HG03066 (cell line): Measurements from ENCODE around the gene IFNL3.
"Not testable (repeated sequence)": the region's sequence is repeated elsewhere in the genome, so short reads cannot be mapped to it uniquely, and the experiment has no call there.

Experiments
- ATAC-seq: cut with Tn5 transposase; IDR thresholded peaks from one replicate; pipeline ENCODE4 v1.9.1; 2021; ENCODE audit warnings: low read depth; ENCODE audit not compliant: unreplicated experiment

The IFNL3 gene

DNA sequence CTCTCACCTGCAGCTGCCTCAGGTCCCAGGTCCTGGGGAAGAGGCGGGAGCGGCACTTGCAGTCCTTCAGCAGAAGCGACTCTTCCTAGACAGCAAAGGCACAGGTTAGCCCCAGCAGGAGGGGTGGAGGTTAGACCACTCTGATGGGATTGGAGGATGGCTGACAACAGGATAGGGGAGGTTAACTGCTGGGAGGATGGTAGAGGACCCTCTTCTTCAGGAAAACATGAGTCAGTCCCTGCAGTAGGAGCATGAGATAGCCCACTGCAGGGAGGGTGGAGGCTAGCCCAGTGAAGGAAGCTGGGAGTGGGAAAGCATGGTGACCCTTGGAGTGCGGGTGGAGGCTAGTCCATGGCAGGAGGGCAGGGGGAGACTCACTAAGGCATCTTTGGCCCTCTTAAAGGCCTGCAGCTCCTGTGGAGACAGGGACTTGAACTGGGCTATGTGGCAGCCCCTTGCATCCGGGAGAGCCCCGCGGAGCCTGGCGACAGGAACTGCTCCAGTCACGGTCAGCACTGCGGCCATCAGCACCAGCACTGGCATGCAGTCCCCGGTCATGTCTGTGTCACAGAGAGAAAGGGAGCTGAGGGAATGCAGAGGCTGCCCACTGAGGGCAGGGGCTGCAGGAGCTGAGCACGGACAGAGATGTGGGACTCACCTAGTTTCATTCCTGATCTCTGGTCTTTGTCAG, at the start of gene IFNL3:
IFNL3 (minus strand) TSS at position 597 of the 691 bp plus-strand sequence; CDS start at position 558, 39 bp downstream.
- ATAC-seq: not testable (repeated sequence)

DNA sequence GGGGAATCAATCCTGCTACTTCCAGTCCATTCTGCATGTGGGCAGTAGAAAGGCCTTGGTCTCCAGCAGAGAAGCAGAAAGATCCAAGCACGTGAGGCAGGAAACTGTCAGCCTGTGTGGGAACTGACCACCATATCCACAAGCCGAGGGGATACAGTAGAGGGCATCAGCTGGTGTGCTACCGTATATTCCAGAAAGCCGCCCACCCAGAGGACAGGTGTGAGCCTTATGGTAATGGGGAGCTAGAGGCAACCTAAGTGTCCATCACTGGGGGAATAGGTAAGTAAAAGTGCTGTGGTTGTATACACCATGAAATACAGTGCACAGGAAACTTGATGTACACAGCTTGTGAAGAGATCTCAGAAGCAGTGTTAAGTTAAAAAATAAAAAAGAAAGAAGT, 48.6 kb upstream of the IFNL3 start:
- ATAC-seq: no peak

DNA sequence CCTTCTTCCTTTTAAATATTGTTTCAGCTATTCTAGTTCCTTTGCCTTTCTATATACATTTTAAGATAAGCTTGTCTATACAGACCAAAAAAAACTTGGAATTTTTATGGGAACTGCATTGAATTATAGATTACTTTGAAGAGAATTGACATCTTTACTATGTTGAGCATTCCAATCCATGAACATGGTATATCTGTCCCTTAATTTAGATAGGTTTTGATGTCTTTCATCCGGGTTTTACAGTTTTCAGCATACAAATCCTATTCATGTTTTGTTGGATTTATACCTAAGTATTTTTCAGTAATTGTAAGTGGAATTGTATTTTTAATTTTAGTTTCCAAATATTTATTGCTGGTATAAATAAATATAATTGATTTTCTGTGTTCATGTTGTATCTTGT, 39.2 kb upstream of the IFNL3 start:
- no peak for ATAC-seq

DNA sequence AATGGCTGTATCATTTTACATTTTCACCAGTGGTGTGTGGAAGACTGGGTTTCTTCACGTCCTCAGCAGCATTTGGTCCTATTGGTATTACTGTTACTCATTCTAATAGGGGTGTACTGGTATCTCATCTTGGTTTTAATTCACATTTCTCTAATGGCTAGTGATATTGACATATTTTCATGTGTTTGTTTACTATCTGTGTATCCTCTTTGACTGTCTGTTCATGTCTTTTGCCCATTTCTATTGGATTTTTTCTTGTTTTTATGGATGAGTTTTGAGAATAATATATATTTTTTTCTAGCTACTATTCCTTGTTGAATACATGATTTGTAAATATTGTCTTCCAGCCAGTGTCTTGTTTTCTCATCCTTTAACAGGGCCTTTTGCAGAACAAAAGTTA, 37.2 kb upstream of the IFNL3 start:
- no peak for ATAC-seq

DNA sequence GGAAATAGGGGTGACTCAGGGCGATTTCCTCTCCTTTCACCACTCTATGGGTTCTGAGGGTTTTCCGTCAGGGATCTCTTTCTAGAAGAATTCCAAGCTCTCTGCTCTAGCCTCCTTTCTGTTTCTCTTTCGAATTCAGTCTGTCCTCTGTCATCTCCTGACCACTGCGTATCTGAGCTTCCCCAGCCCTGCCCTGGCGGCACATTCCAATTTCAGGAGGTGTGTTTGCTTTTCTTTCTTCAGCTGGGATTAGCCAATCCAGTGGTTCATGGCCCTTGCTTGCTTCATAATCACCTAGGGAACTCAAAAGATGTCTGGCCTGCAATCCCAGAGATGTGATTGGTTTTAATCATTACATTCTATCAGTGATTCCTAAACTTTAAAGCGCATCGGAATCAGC, 32.8 kb upstream of the IFNL3 start:
- ATAC-seq: no peak

DNA sequence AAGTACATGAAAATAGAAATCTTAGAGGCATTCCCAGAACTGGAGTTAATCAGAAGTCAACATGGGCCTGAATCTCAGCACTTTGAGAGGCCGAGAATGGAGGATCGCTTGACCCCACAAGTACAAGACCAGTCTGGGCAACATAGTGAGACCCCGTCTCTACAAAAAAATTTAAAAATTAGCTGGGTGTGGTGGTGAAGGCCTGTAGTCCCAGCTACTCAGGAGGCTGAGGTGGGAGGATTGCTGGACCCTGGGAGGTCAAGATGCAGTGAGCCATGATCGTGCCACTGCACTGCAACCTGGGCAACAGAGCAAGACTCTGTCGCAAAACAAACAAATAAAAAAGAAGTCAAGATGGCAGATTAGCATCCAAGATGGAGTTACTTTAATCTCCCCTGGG, 31.9 kb upstream of the IFNL3 start:
- no peak for ATAC-seq

DNA sequence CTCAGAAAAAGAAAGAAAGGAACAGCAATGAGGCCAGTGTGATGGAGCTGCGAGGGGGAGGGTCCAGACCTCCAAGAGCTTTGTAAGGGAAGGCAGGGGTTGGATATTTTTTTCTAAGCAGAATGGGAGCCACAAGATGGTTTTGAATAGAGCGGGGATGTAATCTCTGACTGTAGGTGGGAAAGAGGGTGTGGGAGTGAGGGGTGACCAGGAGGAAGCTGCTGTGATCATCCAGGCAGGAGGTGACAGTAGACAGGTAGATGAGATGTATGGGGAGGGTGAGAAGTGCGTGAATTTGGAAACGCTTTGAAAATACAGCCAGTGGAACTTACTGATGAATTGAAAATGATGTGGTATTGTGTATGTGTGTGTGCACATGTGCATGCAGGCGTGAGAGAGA, 30.8 kb upstream of the IFNL3 start:
- ATAC-seq: no peak

DNA sequence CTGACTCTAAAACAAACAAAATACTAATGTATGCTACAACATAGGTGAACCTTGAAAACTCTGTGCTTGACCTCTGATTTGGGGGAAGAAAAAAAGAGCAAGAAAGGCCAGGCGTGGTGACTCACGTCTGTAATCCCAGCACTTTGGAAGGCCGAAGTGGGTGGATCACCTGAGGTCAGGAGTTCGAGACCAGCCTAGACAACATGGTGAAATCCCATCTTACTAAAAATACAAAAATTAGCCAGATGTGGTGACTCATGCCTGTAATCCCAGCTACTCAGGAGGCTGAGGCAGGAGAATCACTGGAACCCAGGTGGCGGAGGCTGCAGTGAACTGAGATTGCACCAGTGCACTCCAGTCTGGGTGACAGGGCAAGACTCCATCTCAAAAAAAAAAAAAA, 29.1 kb upstream of the IFNL3 start:
- ATAC-seq: not testable (repeated sequence)

DNA sequence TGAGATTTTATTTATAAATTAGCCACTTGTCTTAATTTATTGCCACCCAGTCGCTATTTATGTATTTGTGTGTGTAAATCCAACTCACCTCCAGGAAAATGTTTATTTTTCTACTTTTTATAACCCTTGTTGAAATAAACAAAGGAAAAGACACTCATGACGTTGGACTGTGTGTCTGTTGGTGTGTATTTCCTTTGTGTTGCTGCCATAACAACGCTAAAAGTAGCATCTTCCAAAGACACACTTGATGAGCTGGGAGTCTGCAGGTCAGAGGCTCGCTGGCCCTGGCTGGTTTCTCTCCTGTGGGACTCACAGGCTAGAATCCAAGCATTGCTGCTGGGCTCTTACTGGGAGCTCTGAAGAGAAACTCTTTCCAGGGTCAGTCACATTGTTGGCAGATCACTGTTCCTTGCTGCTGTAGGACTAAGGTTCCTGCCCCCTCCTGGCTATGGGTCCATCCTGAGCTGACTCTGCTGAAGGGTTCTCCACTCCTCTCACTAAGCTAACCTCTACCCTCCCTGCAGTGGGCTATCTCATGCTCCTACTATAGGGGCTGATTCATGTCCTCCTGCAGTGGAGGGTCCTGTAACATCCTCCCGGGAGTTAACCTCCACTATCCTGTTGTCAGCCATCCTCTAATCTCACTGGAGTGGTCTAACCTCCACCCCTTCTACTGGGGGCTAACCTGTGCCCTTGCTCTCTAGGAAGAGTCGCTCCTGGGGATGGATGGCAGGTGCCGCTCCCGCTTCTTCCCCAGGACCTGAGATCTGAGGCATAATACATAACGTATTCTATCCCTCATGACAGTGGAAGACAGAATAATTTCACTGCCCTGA, 25.4 kb upstream of the IFNL3 start:
- no peak for ATAC-seq

DNA sequence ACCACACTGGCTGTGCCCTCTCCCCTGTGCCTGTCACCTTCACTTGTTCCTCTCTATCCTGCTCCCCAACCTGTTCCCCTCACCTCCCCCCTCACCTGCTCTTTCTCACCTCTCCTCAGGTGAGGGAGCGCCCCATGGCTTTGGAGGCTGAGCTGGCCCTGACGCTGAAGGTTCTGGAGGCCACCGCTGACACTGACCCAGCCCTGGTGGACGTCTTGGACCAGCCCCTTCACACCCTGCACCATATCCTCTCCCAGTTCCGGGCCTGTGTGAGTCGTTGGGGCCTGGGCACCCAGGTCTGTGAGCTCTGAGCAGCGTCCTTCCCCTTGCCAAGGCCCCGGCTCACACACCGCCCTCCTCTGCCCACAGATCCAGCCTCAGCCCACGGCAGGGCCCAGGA, 24.6 kb upstream of the IFNL3 start:
- ATAC-seq: not testable (repeated sequence)

DNA sequence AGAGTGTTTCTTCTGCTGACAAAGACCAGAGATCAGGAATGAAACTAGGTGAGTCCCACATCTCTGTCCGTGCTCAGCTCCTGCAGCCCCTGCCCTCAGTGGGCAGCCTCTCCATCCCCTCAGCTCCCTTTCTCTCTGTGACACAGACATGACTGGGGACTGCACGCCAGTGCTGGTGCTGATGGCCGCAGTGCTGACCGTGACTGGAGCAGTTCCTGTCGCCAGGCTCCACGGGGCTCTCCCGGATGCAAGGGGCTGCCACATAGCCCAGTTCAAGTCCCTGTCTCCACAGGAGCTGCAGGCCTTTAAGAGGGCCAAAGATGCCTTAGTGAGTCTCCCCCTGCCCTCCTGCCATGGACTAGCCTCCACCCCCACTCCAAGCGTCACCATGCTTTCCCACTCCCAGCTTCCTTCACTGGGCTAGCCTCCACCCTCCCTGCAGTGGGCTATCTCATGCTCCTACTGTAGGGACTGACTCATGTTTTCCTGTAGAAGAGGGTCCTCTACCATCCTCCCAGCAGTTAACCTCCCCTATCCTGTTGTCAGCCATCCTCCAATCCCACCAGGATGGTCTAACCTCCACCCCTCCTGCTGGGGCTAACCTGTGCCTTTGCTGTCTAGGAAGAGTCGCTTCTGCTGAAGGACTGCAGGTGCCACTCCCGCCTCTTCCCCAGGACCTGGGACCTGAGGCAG, 23.9 kb upstream of the IFNL3 start:
- ATAC-seq: not testable (repeated sequence)

DNA sequence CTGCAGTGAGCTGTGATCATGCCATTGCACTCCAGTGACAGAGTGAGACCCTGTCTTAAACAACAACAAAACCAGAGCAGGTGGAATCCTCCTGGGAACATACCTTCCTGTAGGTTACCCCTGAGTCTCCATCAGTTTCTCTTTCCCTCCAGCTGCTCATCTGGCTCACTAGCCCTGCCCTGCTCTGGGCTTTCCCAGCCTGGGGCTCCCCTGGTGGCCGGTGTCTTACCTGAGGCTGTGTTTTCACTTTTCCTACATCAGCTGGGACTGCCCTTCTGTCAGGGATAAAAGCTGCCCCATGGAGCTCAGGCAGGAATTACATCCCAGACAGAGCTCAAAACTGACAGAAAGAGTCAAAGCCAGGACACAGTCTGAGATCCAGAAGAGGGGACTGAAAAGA, 23.3 kb upstream of the IFNL3 start, which contains the start of gene IFNL2:
IFNL2 (plus strand) TSS at position 312 of the 400 bp plus-strand sequence. CDS start 173 bp downstream, outside the sequence.
- not testable (repeated sequence) for ATAC-seq

DNA sequence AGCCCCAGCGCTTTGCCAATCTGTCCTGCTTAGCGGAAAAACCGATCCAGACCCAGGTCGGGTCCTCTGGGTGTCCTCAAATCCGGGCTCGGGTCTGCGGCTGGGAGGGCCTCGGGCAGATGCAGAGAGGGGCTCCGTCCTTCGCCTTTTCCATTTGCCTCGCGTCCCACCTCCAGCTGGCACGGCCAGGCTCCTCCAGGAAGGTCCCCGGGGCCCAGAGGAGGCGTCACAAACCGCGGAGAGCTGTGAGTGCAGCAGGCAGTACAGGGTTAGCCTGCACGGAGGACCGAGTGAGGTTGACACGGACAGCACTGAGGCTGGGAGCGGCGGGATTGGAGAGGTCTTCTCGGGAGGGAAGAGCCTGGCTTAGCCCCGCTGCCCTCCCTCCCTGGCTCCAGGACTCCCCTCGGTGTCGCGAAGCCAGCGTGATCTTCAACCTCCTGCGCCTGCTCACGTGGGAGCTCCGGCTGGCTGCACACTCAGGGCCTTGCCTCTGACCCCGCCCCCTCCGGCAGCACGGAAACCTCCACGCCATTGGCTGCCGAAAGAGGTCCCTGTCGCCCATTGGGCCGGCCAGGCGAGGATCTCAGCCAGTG, 20.6 kb upstream of the IFNL3 start:
- ATAC-seq: no peak

DNA sequence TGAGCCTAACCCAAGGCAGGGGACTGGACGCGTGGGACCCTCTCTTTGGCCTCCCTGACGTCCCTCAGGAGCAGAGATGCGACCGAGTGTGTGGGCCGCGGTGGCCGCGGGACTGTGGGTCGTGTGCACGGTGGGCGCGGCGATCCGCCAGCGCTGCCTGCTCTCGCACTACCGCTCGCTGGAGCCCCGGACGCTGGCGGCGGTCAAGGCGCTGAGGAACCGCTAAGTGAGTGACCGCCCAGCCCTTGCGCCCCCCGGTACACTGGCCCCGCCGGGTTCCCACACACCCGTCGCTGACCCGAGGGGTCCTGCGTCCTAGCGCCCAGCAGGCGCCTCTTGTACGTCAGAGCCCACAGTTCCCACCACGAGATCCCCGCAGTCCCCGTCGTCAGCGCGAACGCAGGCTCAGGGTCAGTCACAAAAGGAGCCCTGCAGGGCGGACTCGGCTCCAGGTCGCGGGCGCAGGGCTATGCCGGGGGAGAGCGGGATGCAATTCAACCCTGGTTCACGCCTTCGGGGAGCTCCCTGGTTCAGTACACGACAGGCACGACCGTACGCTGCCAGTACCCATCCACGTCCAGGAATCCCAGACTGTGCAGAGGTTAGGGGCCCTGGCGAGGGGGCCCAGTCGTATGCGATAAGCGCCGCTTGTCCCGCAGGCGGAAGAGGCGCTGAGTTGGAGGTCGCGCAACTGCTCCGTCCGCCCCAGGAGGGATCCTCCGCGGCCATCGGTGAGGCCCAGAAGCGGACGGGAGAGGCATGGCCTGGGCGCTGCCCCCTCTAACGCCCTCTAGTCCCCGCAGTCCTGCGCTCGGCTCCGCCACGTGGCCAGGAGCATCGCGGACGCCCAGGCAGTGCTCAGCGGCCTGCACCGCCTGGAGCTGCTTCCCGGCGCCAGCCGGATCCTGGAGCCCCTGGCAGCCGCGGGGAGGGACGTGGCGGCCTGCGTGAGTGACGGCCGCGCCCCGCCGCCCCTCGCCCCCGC, 19.8 kb upstream of the IFNL3 start:
- no peak for ATAC-seq

DNA sequence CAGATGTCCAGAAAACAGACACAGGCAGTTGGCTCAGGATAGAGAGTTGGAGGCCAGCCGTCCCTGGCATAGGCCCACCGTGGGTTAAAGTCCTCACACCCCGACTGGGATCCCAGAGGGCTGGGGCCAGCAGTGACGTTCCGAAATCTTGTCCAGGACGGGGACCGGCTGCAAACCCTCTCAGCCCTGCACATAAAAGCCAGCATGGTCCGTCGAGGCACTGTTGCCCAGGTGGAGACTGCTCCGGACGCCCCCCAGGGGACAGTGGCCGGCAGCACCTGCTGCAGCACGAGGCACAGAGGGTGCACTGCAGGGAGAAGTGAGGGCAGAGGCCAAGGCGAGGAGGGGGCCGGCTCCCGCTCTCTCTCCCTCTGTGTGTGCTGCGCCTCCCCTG, 19.1 kb upstream of the IFNL3 start:
- ATAC-seq: no peak

DNA sequence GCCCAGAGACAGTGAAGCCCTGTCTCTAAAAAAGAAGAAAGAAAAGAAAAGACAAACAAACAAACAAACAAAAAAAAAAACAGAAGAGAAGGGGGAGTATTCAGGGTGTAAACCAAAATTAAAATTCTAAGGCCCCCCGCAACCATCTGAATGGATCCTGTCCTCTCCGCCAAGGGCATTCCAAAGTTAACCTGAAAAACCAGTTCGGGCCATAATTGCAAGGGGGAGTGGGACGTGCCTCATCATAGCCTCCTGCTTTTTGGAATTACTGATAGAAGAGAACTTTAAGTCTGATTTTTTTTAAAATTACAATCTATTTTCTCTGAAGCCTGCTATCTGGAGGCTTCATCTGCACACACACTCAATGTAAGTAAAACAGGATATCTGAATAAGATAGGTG, 17.7 kb upstream of the IFNL3 start:
- ATAC-seq: no peak

DNA sequence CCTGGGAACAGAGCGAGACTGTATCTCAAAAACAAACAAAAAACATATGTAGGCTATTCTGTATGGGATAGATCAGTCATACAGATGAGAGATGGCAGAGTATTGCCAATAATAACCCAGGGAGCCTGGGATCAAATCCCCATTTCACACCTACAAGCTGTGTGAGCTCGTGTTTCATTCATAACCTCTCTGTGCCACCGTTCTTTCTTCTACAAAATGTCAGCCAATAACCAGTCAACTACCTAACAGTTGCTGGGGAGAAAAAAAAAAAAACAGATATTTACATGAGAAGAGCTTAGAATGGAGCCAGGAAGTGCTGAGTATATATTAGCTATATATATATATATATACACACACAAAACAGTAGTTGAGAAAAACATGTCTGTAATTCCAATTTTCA, 16.9 kb upstream of the IFNL3 start:
- ATAC-seq: no peak

DNA sequence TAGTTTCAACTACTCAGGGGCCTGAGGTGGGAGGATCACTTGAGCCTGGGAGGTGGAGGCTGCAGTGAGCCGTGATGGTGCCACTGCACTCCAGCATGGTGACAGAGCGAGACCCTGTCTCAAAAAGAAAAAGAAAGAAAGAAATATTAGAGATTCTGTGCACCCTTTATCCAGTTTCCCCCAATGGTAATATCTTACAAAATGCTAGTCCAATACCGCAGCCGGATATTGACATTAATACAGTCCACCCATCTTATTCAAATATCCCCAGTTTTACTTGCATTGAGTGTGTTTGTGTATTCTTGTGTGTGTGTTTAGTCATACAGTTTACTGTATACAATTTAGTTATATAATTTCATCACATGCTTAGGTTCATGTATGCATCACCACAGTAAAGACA, 12.4 kb upstream of the IFNL3 start:
- ATAC-seq: no peak

DNA sequence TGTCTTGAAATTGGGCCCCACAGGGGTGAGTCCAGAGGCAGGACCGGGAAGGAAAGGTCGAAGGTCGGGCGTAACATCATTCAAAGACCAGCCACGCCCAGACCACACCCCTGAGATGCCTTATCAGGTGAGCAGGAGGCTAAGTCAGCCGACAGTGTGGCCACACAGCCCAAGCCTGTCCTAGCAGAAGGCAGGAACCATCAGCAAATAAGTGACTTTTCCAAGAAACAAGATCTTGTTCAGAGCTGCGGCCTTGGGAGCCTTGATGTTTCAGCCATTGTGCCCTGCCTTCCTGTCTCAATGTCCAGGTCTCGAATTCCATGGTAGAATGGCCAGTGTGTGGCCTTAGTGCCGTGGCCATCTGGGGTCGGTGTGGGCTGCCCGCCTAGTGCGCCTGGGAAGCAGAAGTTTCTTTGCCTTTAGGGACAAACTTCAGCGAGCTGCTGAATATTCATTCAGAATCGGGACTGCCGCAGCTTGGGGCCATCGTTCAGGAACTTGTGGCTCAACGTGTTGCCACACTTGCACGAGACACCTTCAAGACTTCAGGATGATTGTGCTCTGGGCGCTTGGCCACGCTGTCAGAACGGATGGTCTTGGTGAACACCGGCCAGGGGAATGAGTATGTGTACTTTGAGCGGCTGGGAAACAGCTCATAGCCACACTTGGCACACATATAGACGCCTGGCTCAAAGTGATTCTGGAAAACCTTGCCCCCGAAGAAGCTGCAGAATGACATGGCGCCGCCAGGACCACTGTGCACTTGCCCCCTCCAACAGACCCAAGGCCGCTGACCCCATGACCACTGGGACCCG, 9.9 kb upstream of the IFNL3 start:
- no peak for ATAC-seq
